Prostate gland (tissue), 2 donors: Measurements from ENCODE around the gene SAMD8. TPM values are rescaled to one million over a fixed set of nuclear protein-coding genes. Genes with fewer than 3 reads are reported as not detected.
"Not testable (repeated sequence)": the region's sequence is repeated elsewhere in the genome, so short reads cannot be mapped to it uniquely, and the experiment has no call there.

ENCODE experiments used
- DNase-seq: peaks from one replicate; pipeline ENCODE4 v3.0.0-alpha.2; 2019; ENCODE audit warnings: low spot score
- H3K27ac ChIP-seq, 2 donors: fragments of 200-600 bp; sonication (generic); 2 replicates each; pipeline ENCODE4 v1.5.1; 2017 to 2019
- H3K27me3 ChIP-seq: fragments of 200-600 bp; sonication (generic); replicated peaks from 2 replicates; pipeline ENCODE4 v1.5.1; 2019; ENCODE audit not compliant: insufficient read depth
- H3K36me3 ChIP-seq, 2 donors: fragments of 200-600 bp; sonication (generic); 1 replicate in 1 of 2; 2 replicates in 1 of 2; pipeline versions ENCODE4 v1.5.1 to v1.8.1; 2017 to 2019
- H3K4me1 ChIP-seq: fragments of 200-600 bp; sonication (generic); replicated peaks from 2 replicates; pipeline ENCODE4 v1.5.1; 2019
- H3K4me3 ChIP-seq, 2 donors: fragments of 200-600 bp; sonication (generic); 2 replicates each; pipeline ENCODE4 v1.5.1; 2017 to 2019
- H3K9me3 ChIP-seq: fragments of 200-600 bp; sonication (generic); 2 replicates; pipeline ENCODE4 v1.5.1; 2017
- CTCF ChIP-seq, 4 experiments: fragments of 200-600 bp in 2 of 4; fragments of 450-650 bp in 2 of 4; sonication (generic) in 2 of 4; IDR thresholded peaks; 1 replicate in 3 of 4; 2 replicates in 1 of 4; pipeline ENCODE4 v1.5.1; 2016 to 2019; ENCODE audit warnings: antibody characterized with exemption in 4 of 4, mild to moderate bottlenecking in 2 of 4, moderate library complexity in 2 of 4
- POLR2A ChIP-seq: fragments of 450-650 bp; IDR thresholded peaks from one replicate; pipeline ENCODE4 v1.6.1; 2016; ENCODE audit warnings: antibody characterized with exemption, mild to moderate bottlenecking
- POLR2AphosphoS5 ChIP-seq: sonication (generic); formaldehyde crosslinking; IDR thresholded peaks from one replicate; pipeline ENCODE4 v1.6.1; 2017; ENCODE audit warnings: antibody characterized with exemption
- WGBS: methylation state at CpG from one replicate; pipeline ENCODE4 v1.1.5; 2018; 5-methylcytosine and 5-hydroxymethylcytosine counted together
- intact Hi-C: fragments of 100-400 bp; cut with DNase I; formaldehyde crosslinking; loops from one replicate; pipeline ENCODE4 v1.14.2; 2022
- total RNA-seq, 2 donors: library from RNA; depleted of rRNA; stranded (reverse); fragments of >200 nt; gene quantifications; one replicate each; pipeline ENCODE4 v1.1.0, GENCODE V29; 2016

Gene SAMD8
- total RNA-seq, 2 donors from 2014 or later = 18.8 to 41.5 TPM

GRCh38 chr10:75220274-75220673 is 108.8 kb downstream of the SAMD8 start:
- TF ChIP-seq POLR2A (no peak), POLR2AphosphoS5 (peak; percentile 15)
- Histone ChIP-seq H3K4me3 (no peak overlapping the region), H3K4me1 (peaks cover 13% of the 10 kb centered on the region), H3K9me3 (no peaks in the 10 kb centered on the region), H3K27me3 (no peaks in the 10 kb centered on the region), H3K27ac (no peak overlapping the region), H3K36me3 (peaks cover 6 to 19% of the 10 kb centered on the region in 2 donors)
- intact Hi-C loops = no loop called here
- DNase-seq = no peak
- WGBS = 88% methylated on average over 4 of the region's 4 CpGs

- 77% methylated on average over 8 of the region's 8 CpGs for WGBS
- intact Hi-C loops, H3K4me3 ChIP-seq, DNase-seq, H3K9me3 ChIP-seq, H3K27me3 ChIP-seq: not testable (repeated sequence)
- Histone ChIP-seq H3K27ac (peak overlapping the region in 1 of 2 donors; percentile 35), H3K4me1 (peaks cover 14% of the 10 kb centered on the region), H3K36me3 (peaks cover 6 to 19% of the 10 kb centered on the region in 2 donors)
These were observed 110.0 kb downstream of the SAMD8 start for GRCh38 chr10:75221492-75221891.

- TF ChIP-seq CTCF (IDR thresholded peaks at IDR 0.05) (no peak), POLR2AphosphoS5 (no peak), POLR2A (no peak)
- Histone ChIP-seq H3K9me3 (no peaks in the 10 kb centered on the region), H3K36me3 (peaks cover 2 to 19% of the 10 kb centered on the region in 2 donors), H3K27me3 (no peaks in the 10 kb centered on the region), H3K4me3 (no peak overlapping the region), H3K4me1 (peaks cover 21% of the 10 kb centered on the region), H3K27ac (peak overlapping the region; percentile 6 to 70)
- 47% methylated on average over 2 of the region's 2 CpGs for WGBS
- no peak for DNase-seq
- intact Hi-C loops = no loop called here
These were observed 112.1 kb downstream of the SAMD8 start for GRCh38 chr10:75223507-75223906.

GRCh38 chr10:75226095-75226494 is 114.6 kb downstream of the SAMD8 start:
- no peak for DNase-seq
- intact Hi-C loops = no loop called here
- peaks cover 0 to 10% of the 10 kb centered on the region in 2 donors for H3K36me3 ChIP-seq
- WGBS = 30% methylated on average over 2 of the region's 2 CpGs
- peak overlapping the region; percentile 70 to 82 for H3K27ac ChIP-seq
- no peak overlapping the region for H3K4me3 ChIP-seq
- H3K27me3 ChIP-seq = no peaks in the 10 kb centered on the region
- no peaks in the 10 kb centered on the region for H3K9me3 ChIP-seq
- TF ChIP-seq POLR2A = no peak
- no peak for TF ChIP-seq CTCF (IDR thresholded peaks at IDR 0.05)
- no peak for TF ChIP-seq POLR2AphosphoS5
- peaks cover 26% of the 10 kb centered on the region for H3K4me1 ChIP-seq

- DNase-seq = no peak
- 61% methylated on average over 5 of the region's 5 CpGs for WGBS
- no peaks in the 10 kb centered on the region for H3K27me3 ChIP-seq
- H3K4me3 ChIP-seq = no peak overlapping the region
- H3K4me1 ChIP-seq = peaks cover 26% of the 10 kb centered on the region
- H3K27ac ChIP-seq = peak overlapping the region; percentile 70 to 82
- no peaks in the 10 kb centered on the region for H3K9me3 ChIP-seq
- TF ChIP-seq POLR2A = no peak
- TF ChIP-seq POLR2AphosphoS5 = no peak
- TF ChIP-seq CTCF (IDR thresholded peaks at IDR 0.05) = no peak
- intact Hi-C loops = no loop called here
- H3K36me3 ChIP-seq = peaks cover 0 to 13% of the 10 kb centered on the region in 2 donors
These were observed 115.2 kb downstream of the SAMD8 start for GRCh38 chr10:75226656-75227055.

- Histone ChIP-seq H3K4me1 (peaks cover 26% of the 10 kb centered on the region), H3K9me3 (no peaks in the 10 kb centered on the region), H3K27ac (peak overlapping the region in 1 of 2 donors; percentile 9), H3K36me3 (peaks cover 0 to 6% of the 10 kb centered on the region in 2 donors), H3K4me3 (no peak overlapping the region), H3K27me3 (no peaks in the 10 kb centered on the region)
- intact Hi-C loops = no loop called here
- no peak for TF ChIP-seq CTCF (IDR thresholded peaks at IDR 0.05)
- TF ChIP-seq POLR2AphosphoS5 = no peak
- no peak for TF ChIP-seq POLR2A
- DNase-seq = no peak
- 86% methylated on average over 3 of the region's 3 CpGs for WGBS
These were observed 116.8 kb downstream of the SAMD8 start for GRCh38 chr10:75228278-75228677.
